ENCODE data around the gene SH3BP2.

Gene SH3BP2

GRCh38 chr4:2811830-2812611 is 19.1 kb downstream of the SH3BP2 start:
- no peak for TF ChIP-seq CTCF (IDR thresholded peaks at IDR 0.05; ENCODE audit: low read depth, low read length, missing control alignments)
- H3K4me3 ChIP-seq (replicated peaks; ENCODE audit: low read depth, low read length) = peak overlapping the region; percentile 61
- DNase-seq (ENCODE audit: extremely low read depth, low read depth) = no peak

GRCh38 chr4:2812612-2813354 is 19.9 kb downstream of the SH3BP2 start:
- peak overlapping the region; percentile 61 for H3K4me3 ChIP-seq (replicated peaks; ENCODE audit: low read depth, low read length)
- no peak for DNase-seq (ENCODE audit: extremely low read depth, low read depth)
- no peak for TF ChIP-seq CTCF (IDR thresholded peaks at IDR 0.05; ENCODE audit: low read depth, low read length, missing control alignments)

DNA sequence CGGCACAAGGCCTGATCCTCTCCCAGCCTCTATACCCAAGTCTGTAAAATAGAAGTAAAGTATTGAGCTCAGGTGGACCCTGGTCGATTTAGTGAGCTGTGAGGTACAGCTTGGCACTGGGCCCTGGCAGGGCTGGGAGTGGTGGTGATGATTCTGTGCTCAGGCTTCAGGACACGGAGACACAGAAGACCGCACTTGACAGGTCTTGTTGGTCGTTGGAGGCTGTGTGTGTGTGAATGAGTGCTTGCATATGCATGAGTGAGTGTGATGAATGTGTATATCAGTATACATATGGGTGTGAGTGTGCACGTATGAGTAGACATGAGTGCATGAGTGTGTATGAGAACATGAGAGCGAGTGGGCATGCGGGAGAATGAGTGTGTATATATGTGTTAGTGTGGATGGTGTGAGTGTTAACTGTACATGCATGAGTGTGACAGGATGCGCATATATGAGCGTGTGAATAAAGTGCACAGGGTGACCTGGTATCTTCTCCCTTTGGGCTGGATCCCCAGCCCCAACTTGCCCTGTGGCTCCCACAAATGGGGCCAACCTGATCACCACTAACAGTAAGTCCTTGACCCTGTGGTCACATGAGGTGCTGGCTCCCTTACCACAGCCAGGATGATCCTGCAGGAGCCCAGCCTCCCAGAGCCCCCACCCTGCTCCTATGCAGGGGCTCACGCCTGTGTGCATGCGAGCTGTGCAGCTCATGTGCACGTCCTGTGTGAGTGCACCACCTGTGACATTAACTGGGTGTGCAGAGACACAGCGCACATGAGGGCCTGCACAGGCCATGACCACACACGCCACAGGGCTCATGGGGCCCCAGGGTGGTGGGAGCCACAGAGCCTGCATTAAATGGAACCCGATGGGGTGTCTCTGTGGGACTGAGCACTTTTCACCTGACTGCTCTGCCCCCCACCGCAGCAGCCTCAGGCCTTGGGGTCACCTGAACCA is 20.8 kb downstream of the SH3BP2 start:
- H3K4me3 ChIP-seq (replicated peaks; ENCODE audit: low read depth, low read length) = peak overlapping the region; percentile 61
- TF ChIP-seq CTCF (IDR thresholded peaks at IDR 0.05; ENCODE audit: low read depth, low read length, missing control alignments) = no peak

GRCh38 chr4:2814627-2815270 is 21.9 kb downstream of the SH3BP2 start:
- TF ChIP-seq CTCF (IDR thresholded peaks at IDR 0.05; ENCODE audit: low read depth, low read length, missing control alignments) = no peak
- DNase-seq (ENCODE audit: extremely low read depth, low read depth) = no peak
- no peak overlapping the region for H3K4me3 ChIP-seq (replicated peaks; ENCODE audit: low read depth, low read length)

More for the DNA sequence above, 20.8 kb downstream of the SH3BP2 start:
- no peak for DNase-seq (ENCODE audit: extremely low read depth, low read depth)

- TF ChIP-seq CTCF (IDR thresholded peaks at IDR 0.05; ENCODE audit: low read depth, low read length, missing control alignments) = no peak
- H3K4me3 ChIP-seq (replicated peaks; ENCODE audit: low read depth, low read length) = no peak overlapping the region
- no peak for DNase-seq (ENCODE audit: extremely low read depth, low read depth)
These were observed 23.6 kb downstream of the SH3BP2 start for GRCh38 chr4:2816401-2816954.

GRCh38 chr4:2817137-2817536 is 24.3 kb downstream of the SH3BP2 start:
- no peak for DNase-seq (ENCODE audit: extremely low read depth, low read depth)
- TF ChIP-seq CTCF (IDR thresholded peaks at IDR 0.05; ENCODE audit: low read depth, low read length, missing control alignments) = no peak
- peak overlapping the region; percentile 51; the same call in 1 of the 2 replicates for H3K4me3 ChIP-seq (replicated peaks; ENCODE audit: low read depth, low read length)

Measured in HFF-Myc (cell line).